Measurements from ENCODE around the gene RB1.
"Not testable (repeated sequence)": the region's sequence is repeated elsewhere in the genome, so short reads cannot be mapped to it uniquely, and the experiment has no call there.

The RB1 gene

DNA sequence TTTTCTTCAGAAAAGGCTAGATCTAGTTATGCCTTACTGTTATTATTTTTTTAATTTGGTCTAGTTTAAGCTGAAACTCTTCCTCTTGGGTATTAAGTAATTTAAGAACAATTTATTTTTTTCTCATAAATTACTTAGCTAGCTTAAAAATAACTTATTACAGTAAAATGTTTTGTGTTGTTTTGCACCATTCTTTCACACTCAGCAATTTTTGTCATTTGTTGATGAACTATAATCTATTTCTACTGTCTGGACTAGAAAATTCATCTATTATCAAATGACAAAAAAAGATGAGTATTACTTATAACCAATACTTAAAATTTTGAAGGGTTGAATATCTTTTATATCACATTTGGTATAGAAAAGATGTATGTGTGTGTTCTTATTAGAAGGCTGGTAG is 111.0 kb downstream of the RB1 start:
- no peaks in the 10 kb centered on the region for H3K27me3 ChIP-seq (ENCODE audit: insufficient read depth, low read depth)
- no peak overlapping the region for H3K27ac ChIP-seq
- H3K4me1 ChIP-seq (ENCODE audit: low read depth, poor library complexity, severe bottlenecking): no peaks in the 10 kb centered on the region
- no peak overlapping the region for H3K9ac ChIP-seq
- H3K36me3 ChIP-seq (ENCODE audit: insufficient read depth): no peaks in the 10 kb centered on the region
- no peaks in the 10 kb centered on the region for H3K79me2 ChIP-seq (ENCODE audit: insufficient read depth, low read depth)
- TF ChIP-seq, protein P1, sequence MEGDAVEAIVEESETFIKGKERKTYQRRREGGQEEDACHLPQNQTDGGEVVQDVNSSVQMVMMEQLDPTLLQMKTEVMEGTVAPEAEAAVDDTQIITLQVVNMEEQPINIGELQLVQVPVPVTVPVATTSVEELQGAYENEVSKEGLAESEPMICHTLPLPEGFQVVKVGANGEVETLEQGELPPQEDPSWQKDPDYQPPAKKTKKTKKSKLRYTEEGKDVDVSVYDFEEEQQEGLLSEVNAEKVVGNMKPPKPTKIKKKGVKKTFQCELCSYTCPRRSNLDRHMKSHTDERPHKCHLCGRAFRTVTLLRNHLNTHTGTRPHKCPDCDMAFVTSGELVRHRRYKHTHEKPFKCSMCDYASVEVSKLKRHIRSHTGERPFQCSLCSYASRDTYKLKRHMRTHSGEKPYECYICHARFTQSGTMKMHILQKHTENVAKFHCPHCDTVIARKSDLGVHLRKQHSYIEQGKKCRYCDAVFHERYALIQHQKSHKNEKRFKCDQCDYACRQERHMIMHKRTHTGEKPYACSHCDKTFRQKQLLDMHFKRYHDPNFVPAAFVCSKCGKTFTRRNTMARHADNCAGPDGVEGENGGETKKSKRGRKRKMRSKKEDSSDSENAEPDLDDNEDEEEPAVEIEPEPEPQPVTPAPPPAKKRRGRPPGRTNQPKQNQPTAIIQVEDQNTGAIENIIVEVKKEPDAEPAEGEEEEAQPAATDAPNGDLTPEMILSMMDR (conservative IDR thresholded peaks at IDR 0.05; ENCODE audit: low read depth, low read length): no peak
- no peak overlapping the region for H3K4me3 ChIP-seq (IDR thresholded peaks at IDR 0.05; ENCODE audit: insufficient read depth, low read depth, low read length)
- H2AFZ ChIP-seq (ENCODE audit: low read depth): no peak overlapping the region
- H3K4me2 ChIP-seq: no peak overlapping the region
- no peaks in the 10 kb centered on the region for H4K20me1 ChIP-seq (ENCODE audit: insufficient read depth)

DNA sequence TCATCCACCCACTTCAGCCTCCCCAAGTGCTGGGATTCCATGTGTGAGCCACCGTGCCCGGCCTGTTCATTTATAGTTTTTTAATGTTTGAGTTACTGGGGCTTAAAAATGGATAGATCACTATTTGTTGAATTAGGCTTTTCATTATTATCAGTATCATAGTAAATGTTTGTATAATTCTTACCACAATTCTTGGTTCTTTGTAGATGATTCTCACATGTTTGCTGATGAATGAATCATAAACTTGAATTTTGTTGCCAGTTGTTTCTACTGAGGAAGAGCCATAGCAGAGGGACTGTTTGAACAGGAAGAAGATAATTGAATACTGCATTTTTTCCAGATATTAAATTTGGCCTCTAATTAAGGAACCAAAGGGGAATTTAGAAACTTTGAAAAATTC is 112.0 kb downstream of the RB1 start:
- Histone ChIP-seq H3K79me2 (ENCODE audit: insufficient read depth, low read depth) (no peaks in the 10 kb centered on the region), H3K9ac (no peak overlapping the region), H3K4me3 (IDR thresholded peaks at IDR 0.05; ENCODE audit: insufficient read depth, low read depth, low read length) (no peak overlapping the region), H3K27me3 (ENCODE audit: insufficient read depth, low read depth) (no peaks in the 10 kb centered on the region), H3K36me3 (ENCODE audit: insufficient read depth) (no peaks in the 10 kb centered on the region), H3K4me1 (ENCODE audit: low read depth, poor library complexity, severe bottlenecking) (no peaks in the 10 kb centered on the region), H3K4me2 (no peak overlapping the region), H4K20me1 (ENCODE audit: insufficient read depth) (no peaks in the 10 kb centered on the region), H3K27ac (no peak overlapping the region), H2AFZ (ENCODE audit: low read depth) (no peak overlapping the region)
- TF ChIP-seq, protein P1 (conservative IDR thresholded peaks at IDR 0.05; ENCODE audit: low read depth, low read length): no peak

DNA sequence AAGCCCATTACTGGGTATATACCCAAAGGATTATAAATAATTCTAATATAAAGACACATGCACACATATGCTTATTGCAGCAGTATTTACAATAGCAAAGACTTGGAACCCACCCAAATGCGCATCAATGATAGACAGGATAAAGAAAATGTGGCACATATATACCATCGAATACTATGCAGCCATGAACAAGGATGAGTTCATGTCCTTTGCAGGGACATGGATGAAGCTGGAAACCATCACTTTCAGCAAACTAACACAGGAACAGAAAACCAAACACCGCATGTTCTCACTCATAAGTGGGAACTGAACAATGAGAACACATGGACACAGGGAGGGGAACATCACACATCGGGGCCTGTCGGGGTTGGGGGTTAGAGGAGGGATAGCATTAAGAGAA is 118.5 kb downstream of the RB1 start:
- H3K4me3 ChIP-seq (IDR thresholded peaks at IDR 0.05; ENCODE audit: insufficient read depth, low read depth, low read length); H3K36me3 ChIP-seq (ENCODE audit: insufficient read depth); H4K20me1 ChIP-seq (ENCODE audit: insufficient read depth); H3K9ac ChIP-seq; H3K27me3 ChIP-seq (ENCODE audit: insufficient read depth, low read depth); H3K79me2 ChIP-seq (ENCODE audit: insufficient read depth, low read depth); H3K4me2 ChIP-seq; H2AFZ ChIP-seq (ENCODE audit: low read depth); H3K27ac ChIP-seq; H3K4me1 ChIP-seq (ENCODE audit: low read depth, poor library complexity, severe bottlenecking): not testable (repeated sequence)

DNA sequence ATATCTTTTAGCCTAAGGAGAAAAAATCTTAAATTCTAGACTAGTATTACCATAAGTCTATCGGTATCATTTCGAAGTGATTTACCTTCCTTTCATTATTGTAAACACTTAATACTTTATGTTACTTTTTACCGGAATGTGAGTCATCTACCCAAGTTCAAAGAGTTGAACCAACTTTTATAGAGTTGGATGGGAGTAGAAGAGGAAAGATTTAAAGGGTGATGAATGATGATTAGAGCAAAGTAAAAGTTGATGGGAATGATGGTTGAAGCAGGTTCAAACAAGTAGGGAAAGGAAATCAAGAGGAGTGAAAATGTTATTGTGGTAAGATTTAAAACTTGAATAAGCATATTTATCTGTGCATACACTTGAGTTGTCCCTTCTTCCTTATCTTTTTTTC is 120.7 kb downstream of the RB1 start:
- H2AFZ ChIP-seq (ENCODE audit: low read depth): no peak overlapping the region
- no peak overlapping the region for H3K27ac ChIP-seq
- no peaks in the 10 kb centered on the region for H3K36me3 ChIP-seq (ENCODE audit: insufficient read depth)
- no peaks in the 10 kb centered on the region for H3K79me2 ChIP-seq (ENCODE audit: insufficient read depth, low read depth)
- H4K20me1 ChIP-seq (ENCODE audit: insufficient read depth): no peaks in the 10 kb centered on the region
- no peak overlapping the region for H3K9ac ChIP-seq
- H3K4me2 ChIP-seq: no peak overlapping the region
- H3K27me3 ChIP-seq (ENCODE audit: insufficient read depth, low read depth): no peaks in the 10 kb centered on the region
- no peaks in the 10 kb centered on the region for H3K4me1 ChIP-seq (ENCODE audit: low read depth, poor library complexity, severe bottlenecking)
- TF ChIP-seq, protein P1 (conservative IDR thresholded peaks at IDR 0.05; ENCODE audit: low read depth, low read length): no peak
- H3K4me3 ChIP-seq (IDR thresholded peaks at IDR 0.05; ENCODE audit: insufficient read depth, low read depth, low read length): no peak overlapping the region

DNA sequence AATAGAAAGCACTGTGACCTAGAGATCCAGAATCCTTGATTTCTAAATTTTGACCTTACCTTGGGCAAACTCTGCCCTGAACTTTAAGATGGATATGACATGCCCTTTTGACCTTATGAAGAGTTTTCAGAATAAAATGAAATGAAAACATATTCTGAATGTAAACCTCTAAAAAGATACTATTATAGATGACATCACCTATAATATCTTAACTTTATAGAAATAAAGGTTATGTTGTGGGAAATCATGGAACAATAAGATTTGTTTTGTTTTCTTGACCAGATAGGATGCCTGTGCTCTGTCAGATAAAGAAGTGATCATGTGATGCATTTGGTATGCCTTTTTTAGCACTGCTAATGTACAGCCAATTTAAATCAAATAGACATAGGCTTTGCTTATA is 122.5 kb downstream of the RB1 start:
- H2AFZ ChIP-seq (ENCODE audit: low read depth): no peak overlapping the region
- TF ChIP-seq, protein P1 (conservative IDR thresholded peaks at IDR 0.05; ENCODE audit: low read depth, low read length): no peak
- H3K4me1 ChIP-seq (ENCODE audit: low read depth, poor library complexity, severe bottlenecking): no peaks in the 10 kb centered on the region
- H3K4me3 ChIP-seq (IDR thresholded peaks at IDR 0.05; ENCODE audit: insufficient read depth, low read depth, low read length): no peak overlapping the region
- no peaks in the 10 kb centered on the region for H3K36me3 ChIP-seq (ENCODE audit: insufficient read depth)
- no peaks in the 10 kb centered on the region for H4K20me1 ChIP-seq (ENCODE audit: insufficient read depth)
- H3K27me3 ChIP-seq (ENCODE audit: insufficient read depth, low read depth): no peaks in the 10 kb centered on the region
- H3K79me2 ChIP-seq (ENCODE audit: insufficient read depth, low read depth): no peaks in the 10 kb centered on the region
- no peak overlapping the region for H3K9ac ChIP-seq
- H3K27ac ChIP-seq: no peak overlapping the region
- H3K4me2 ChIP-seq: no peak overlapping the region

DNA sequence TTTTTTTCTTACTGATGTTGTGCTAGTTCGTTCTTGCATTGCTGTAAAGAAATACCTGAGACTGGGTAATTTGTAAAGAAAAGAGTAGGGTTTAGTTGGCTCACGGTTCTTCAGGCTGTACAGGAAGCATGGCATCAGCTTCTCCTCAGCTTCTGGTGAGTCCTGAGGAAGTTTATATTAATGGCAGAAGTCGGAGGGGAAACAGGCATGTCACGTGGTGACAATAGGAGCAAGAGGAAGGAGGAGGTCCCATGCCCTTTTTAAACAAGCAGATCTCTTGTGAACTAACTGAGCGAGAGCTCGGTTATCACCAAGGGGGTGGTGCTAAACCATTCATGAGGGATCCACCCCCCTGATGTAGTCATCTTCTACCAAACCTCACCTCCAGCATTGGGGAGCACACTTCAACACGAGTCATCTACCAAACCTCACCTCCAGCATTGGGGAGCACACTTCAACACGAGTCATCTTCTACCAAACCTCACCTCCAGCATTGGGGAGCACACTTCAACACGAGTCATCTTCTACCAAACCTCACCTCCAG is 123.3 kb downstream of the RB1 start:
- H3K4me1 ChIP-seq (ENCODE audit: low read depth, poor library complexity, severe bottlenecking); H3K9ac ChIP-seq; H2AFZ ChIP-seq (ENCODE audit: low read depth); H4K20me1 ChIP-seq (ENCODE audit: insufficient read depth); H3K36me3 ChIP-seq (ENCODE audit: insufficient read depth); H3K4me3 ChIP-seq (IDR thresholded peaks at IDR 0.05; ENCODE audit: insufficient read depth, low read depth, low read length); H3K79me2 ChIP-seq (ENCODE audit: insufficient read depth, low read depth); H3K4me2 ChIP-seq; H3K27me3 ChIP-seq (ENCODE audit: insufficient read depth, low read depth); H3K27ac ChIP-seq: not testable (repeated sequence)
